GM19468 (cell line): ENCODE measurements around the gene BARX1.

Source experiments
- ATAC-seq: cut with Tn5 transposase; IDR thresholded peaks from one replicate; pipeline ENCODE4 v1.9.1; 2021; ENCODE audit warnings: mild to moderate bottlenecking, moderate library complexity, moderate number of reproducible peaks; ENCODE audit not compliant: unreplicated experiment; ENCODE audit errors: extremely low read depth

Gene BARX1

GRCh38 chr9:93903886-93904648, 51.1 kb downstream of the BARX1 start:
- ATAC-seq, result no peak

GRCh38 chr9:93902780-93903655, 52.1 kb downstream of the BARX1 start:
- ATAC-seq, result no peak

GRCh38 chr9:93902051-93902779, 52.9 kb downstream of the BARX1 start:
- no peak for ATAC-seq
